Stimulated activated CD4-positive, alpha-beta T cell treated with anti-CD3 and anti-CD28 coated beads, Interleukin-2, amount 100 ng/mL, for 4 hours (primary cell): ENCODE data around the gene KRTAP4-3.
"Not testable (repeated sequence)": the region's sequence is repeated elsewhere in the genome, so short reads cannot be mapped to it uniquely, and the experiment has no call there.

ENCODE experiments used
- DNase-seq: peaks from one replicate; pipeline ENCODE4 v3.0.0-alpha.2; 2020; ENCODE audit warnings: low read depth

KRTAP4-3 gene

DNA sequence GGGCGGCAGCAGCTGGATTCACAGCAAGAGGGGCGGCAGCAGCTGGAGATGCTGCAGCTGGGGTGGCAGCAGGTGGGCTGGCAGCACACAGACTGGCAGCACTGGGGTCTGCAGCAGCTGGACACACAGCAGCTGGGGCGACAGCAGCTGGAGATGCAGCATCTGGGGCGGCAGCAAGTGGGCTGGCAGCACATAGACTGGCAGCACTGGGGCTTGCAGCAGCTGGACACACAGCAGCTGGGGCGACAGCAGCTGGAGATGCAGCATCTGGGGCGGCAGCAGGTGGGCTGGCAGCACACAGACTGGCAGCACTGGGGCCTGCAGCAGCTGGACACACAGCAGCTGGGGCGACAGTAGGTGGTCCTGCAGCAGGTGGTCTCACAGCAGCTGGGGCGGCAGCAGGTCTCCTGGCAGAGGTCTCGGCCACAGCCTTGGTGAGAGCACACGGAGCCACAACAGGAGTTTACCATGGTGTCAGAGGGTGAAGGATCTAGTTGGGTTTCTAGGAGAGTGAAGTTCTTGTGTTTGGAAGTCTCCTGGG, 50.1 kb downstream of the KRTAP4-3 start, which contains the start of gene KRTAP4-11:
Gene KRTAP4-11 (minus strand): TSS at position 528 of the 541 bp plus-strand sequence. CDS start 58 bp downstream, at position 470.
- DNase-seq, result not testable (repeated sequence)
